ENCODE data around the gene VAV3.

VAV3 gene

GRCh38 chr1:107935396-107936064 lies 29.4 kb downstream of the VAV3 start:
- no peak overlapping the region for H3K4me3 ChIP-seq (ENCODE audit: low read depth, low read length)
- no peak for TF ChIP-seq CTCF (IDR thresholded peaks at IDR 0.05; ENCODE audit: low read depth, low read length)

- no peak overlapping the region for H3K4me3 ChIP-seq (ENCODE audit: low read depth, low read length)
- no peak for TF ChIP-seq CTCF (IDR thresholded peaks at IDR 0.05; ENCODE audit: low read depth, low read length)
Measured at GRCh38 chr1:107934578-107934977, 30.4 kb downstream of the VAV3 start.

- TF ChIP-seq CTCF (IDR thresholded peaks at IDR 0.05; ENCODE audit: low read depth, low read length) = no peak
- H3K4me3 ChIP-seq (ENCODE audit: low read depth, low read length) = no peak overlapping the region
Measured at GRCh38 chr1:107933736-107934135, 31.2 kb downstream of the VAV3 start.

- no peak for TF ChIP-seq CTCF (IDR thresholded peaks at IDR 0.05; ENCODE audit: low read depth, low read length)
Measured at GRCh38 chr1:107930292-107930691, 34.7 kb downstream of the VAV3 start.

GRCh38 chr1:107927820-107928219 lies 37.2 kb downstream of the VAV3 start:
- TF ChIP-seq CTCF (IDR thresholded peaks at IDR 0.05; ENCODE audit: low read depth, low read length) = no peak
- H3K4me3 ChIP-seq (ENCODE audit: low read depth, low read length) = no peak overlapping the region

More at GRCh38 chr1:107930292-107930691, 34.7 kb downstream of the VAV3 start:
- no peak overlapping the region for H3K4me3 ChIP-seq (ENCODE audit: low read depth, low read length)

GRCh38 chr1:107926436-107927080 lies 38.4 kb downstream of the VAV3 start:
- no peak overlapping the region for H3K4me3 ChIP-seq (ENCODE audit: low read depth, low read length)
- no peak for TF ChIP-seq CTCF (IDR thresholded peaks at IDR 0.05; ENCODE audit: low read depth, low read length)

GRCh38 chr1:107925565-107925964 lies 39.4 kb downstream of the VAV3 start:
- no peak overlapping the region for H3K4me3 ChIP-seq (ENCODE audit: low read depth, low read length)
- TF ChIP-seq CTCF (IDR thresholded peaks at IDR 0.05; ENCODE audit: low read depth, low read length) = no peak
